HG03558 (cell line): ENCODE data around the gene FBXW12.

Experiments
- ATAC-seq: cut with Tn5 transposase; IDR thresholded peaks from one replicate; pipeline ENCODE4 v1.9.1; 2021; ENCODE audit warnings: moderate number of reproducible peaks; ENCODE audit not compliant: unreplicated experiment; ENCODE audit errors: extremely low read depth

FBXW12 gene

GRCh38 chr3:48406443-48407431 is 34.7 kb downstream of the FBXW12 start:
- ATAC-seq = no peak

GRCh38 chr3:48407542-48408099 is 35.6 kb downstream of the FBXW12 start:
- ATAC-seq = no peak

GRCh38 chr3:48408823-48409281 is 36.8 kb downstream of the FBXW12 start:
- no peak for ATAC-seq

GRCh38 chr3:48409291-48410201 is 37.5 kb downstream of the FBXW12 start:
- no peak for ATAC-seq

- ATAC-seq = no peak
Measured at GRCh38 chr3:48410205-48411040, 38.4 kb downstream of the FBXW12 start.

GRCh38 chr3:48411041-48411588 is 39.1 kb downstream of the FBXW12 start:
- no peak for ATAC-seq

- ATAC-seq = no peak
Measured at GRCh38 chr3:48411606-48412374, 39.8 kb downstream of the FBXW12 start.

- no peak for ATAC-seq
Measured at GRCh38 chr3:48412375-48413001, 40.5 kb downstream of the FBXW12 start.

- ATAC-seq = no peak
Measured at GRCh38 chr3:48413086-48413485, 41.1 kb downstream of the FBXW12 start.

GRCh38 chr3:48413611-48414010 is 41.6 kb downstream of the FBXW12 start:
- no peak for ATAC-seq

- no peak for ATAC-seq
Measured at GRCh38 chr3:48414376-48415250, 42.6 kb downstream of the FBXW12 start.

GRCh38 chr3:48415251-48415953 is 43.4 kb downstream of the FBXW12 start:
- ATAC-seq = no peak

- no peak for ATAC-seq
Measured at GRCh38 chr3:48416091-48416505, 44.1 kb downstream of the FBXW12 start.

GRCh38 chr3:48416546-48416945 is 44.5 kb downstream of the FBXW12 start:
- no peak for ATAC-seq

- no peak for ATAC-seq
Measured at GRCh38 chr3:48417529-48418108, 45.6 kb downstream of the FBXW12 start.

GRCh38 chr3:48418140-48418539 is 46.1 kb downstream of the FBXW12 start:
- ATAC-seq = no peak
